GM06990 (cell line): ENCODE data around the gene PEAR1.
A peak's percentile ranks its signal among the peaks of the same experiment; 100 is the strongest.

Experiments
- DNase-seq: peaks from one replicate; pipeline ENCODE4 v3.0.0-alpha.2; 2011; ENCODE audit not compliant: insufficient read length; ENCODE audit errors: extremely low read depth
- H3K27me3 ChIP-seq: replicated peaks from 2 replicates; pipeline ENCODE4 v1.6.0; 2011; ENCODE audit warnings: low read length; ENCODE audit not compliant: control insufficient read depth, insufficient read depth
- H3K36me3 ChIP-seq: 2 replicates; pipeline ENCODE4 v1.5.1; 2011; ENCODE audit warnings: low read length; ENCODE audit not compliant: control insufficient read depth, insufficient read depth
- H3K4me3 ChIP-seq: replicated peaks from 2 replicates; pipeline ENCODE4 v1.5.1; 2011; ENCODE audit warnings: low read depth, mild to moderate bottlenecking, control low read depth, low read length
- CTCF ChIP-seq: IDR thresholded peaks from 2 replicates; pipeline ENCODE4 v1.5.1; 2011; ENCODE audit warnings: low read length, control low read depth, mild to moderate bottlenecking, inconsistent platforms; ENCODE audit not compliant: insufficient read depth, poor library complexity, severe bottlenecking

Gene PEAR1

GRCh38 chr1:156947818-156948525, 54.5 kb downstream of the PEAR1 start:
- Histone ChIP-seq H3K4me3 (no peak overlapping the region), H3K27me3 (no peaks in the 10 kb centered on the region), H3K36me3 (peaks cover 20% of the 10 kb centered on the region)
- DNase-seq: no peak
- TF ChIP-seq CTCF: no peak

- H3K4me3 ChIP-seq: no peak overlapping the region
- TF ChIP-seq CTCF: peak; percentile 26
- peaks cover 19% of the 10 kb centered on the region for H3K36me3 ChIP-seq
- no peak for DNase-seq
- H3K27me3 ChIP-seq: no peaks in the 10 kb centered on the region
Observed at GRCh38 chr1:156948708-156949107, 55.2 kb downstream of the PEAR1 start.

GRCh38 chr1:156949127-156949526, 55.6 kb downstream of the PEAR1 start:
- Histone ChIP-seq H3K27me3 (no peaks in the 10 kb centered on the region), H3K4me3 (no peak overlapping the region), H3K36me3 (peaks cover 17% of the 10 kb centered on the region)
- no peak for DNase-seq
- TF ChIP-seq CTCF: no peak

- no peak overlapping the region for H3K4me3 ChIP-seq
- H3K27me3 ChIP-seq: no peaks in the 10 kb centered on the region
- no peak for TF ChIP-seq CTCF
- no peak for DNase-seq
- H3K36me3 ChIP-seq: peaks cover 18% of the 10 kb centered on the region
Observed at GRCh38 chr1:156951371-156951770, 57.9 kb downstream of the PEAR1 start.

GRCh38 chr1:156953571-156953970, 60.1 kb downstream of the PEAR1 start:
- no peaks in the 10 kb centered on the region for H3K27me3 ChIP-seq
- TF ChIP-seq CTCF: no peak
- no peak overlapping the region for H3K4me3 ChIP-seq
- no peak for DNase-seq
- peaks cover 20% of the 10 kb centered on the region for H3K36me3 ChIP-seq

- Histone ChIP-seq H3K36me3 (peaks cover 22% of the 10 kb centered on the region), H3K27me3 (no peaks in the 10 kb centered on the region), H3K4me3 (no peak overlapping the region)
- no peak for DNase-seq
- no peak for TF ChIP-seq CTCF
Observed at GRCh38 chr1:156956333-156956732, 62.8 kb downstream of the PEAR1 start.
